T-helper 2 cell (primary cell): Measurements from ENCODE around the gene STARD7.

ENCODE experiments used
- DNase-seq, 5 experiments: peaks; one replicate each; pipeline versions ENCODE4 v3.0.0 to v3.0.0-alpha.2; 2012 to 2022

Gene STARD7

GRCh38 chr2:96197546-96198255 is 10.9 kb downstream of the STARD7 start:
- no peak for DNase-seq

GRCh38 chr2:96195410-96196066 is 13.1 kb downstream of the STARD7 start:
- peak in 1 of 5 experiments; percentile 22 for DNase-seq

GRCh38 chr2:96191937-96192670 is 16.5 kb downstream of the STARD7 start:
- DNase-seq = no peak

- DNase-seq = no peak
Observed at GRCh38 chr2:96188821-96189526, 19.7 kb downstream of the STARD7 start.

GRCh38 chr2:96186562-96186961 is 22.1 kb downstream of the STARD7 start:
- no peak for DNase-seq

- no peak for DNase-seq
Observed at GRCh38 chr2:96185516-96185915, 23.1 kb downstream of the STARD7 start.

GRCh38 chr2:96184989-96185388 is 23.6 kb downstream of the STARD7 start:
- no peak for DNase-seq

GRCh38 chr2:96184188-96184587 is 24.4 kb downstream of the STARD7 start:
- no peak for DNase-seq

GRCh38 chr2:96181529-96181928 is 27.1 kb downstream of the STARD7 start:
- no peak for DNase-seq

- DNase-seq = no peak
Observed at GRCh38 chr2:96180521-96180920, 28.1 kb downstream of the STARD7 start.

GRCh38 chr2:96180002-96180401 is 28.6 kb downstream of the STARD7 start:
- no peak for DNase-seq

GRCh38 chr2:96176661-96177060 is 32.0 kb downstream of the STARD7 start:
- DNase-seq = no peak

GRCh38 chr2:96175951-96176350 is 32.7 kb downstream of the STARD7 start:
- DNase-seq = no peak

GRCh38 chr2:96174251-96175144 is 34.1 kb downstream of the STARD7 start:
- DNase-seq = peak; percentile 64 to 82 (median 73)

GRCh38 chr2:96171831-96172230 is 36.8 kb downstream of the STARD7 start:
- no peak for DNase-seq

- DNase-seq = no peak
Observed at GRCh38 chr2:96170626-96171025, 38.0 kb downstream of the STARD7 start.

- DNase-seq = no peak
Observed at GRCh38 chr2:96169868-96170507, 38.6 kb downstream of the STARD7 start.

- peak in 1 of 5 experiments; percentile 52 for DNase-seq
Observed at GRCh38 chr2:96167407-96168013, 41.1 kb downstream of the STARD7 start.

GRCh38 chr2:96164459-96165184 is 44.0 kb downstream of the STARD7 start:
- DNase-seq = peak in 4 of 5 experiments; percentile 26 to 94 (median 52)

GRCh38 chr2:96163768-96164429 is 44.7 kb downstream of the STARD7 start:
- DNase-seq = peak in 4 of 5 experiments; percentile 32 to 86 (median 68)
